Kidney epithelial cell (primary cell): ENCODE data around the gene TRIO. TPM values are rescaled to one million over a fixed set of nuclear protein-coding genes. Genes with fewer than 3 reads are reported as not detected.
"Not testable (repeated sequence)": the region's sequence is repeated elsewhere in the genome, so short reads cannot be mapped to it uniquely, and the experiment has no call there.

Source experiments
- DNase-seq: peaks from one replicate; pipeline ENCODE4 v3.0.0-alpha.2; 2010; ENCODE audit warnings: low read depth
- H3K27me3 ChIP-seq: 2 replicates; pipeline ENCODE4 v1.6.0; 2011; ENCODE audit warnings: low read length; ENCODE audit not compliant: control insufficient read depth, insufficient read depth
- H3K36me3 ChIP-seq: 2 replicates; pipeline ENCODE4 v1.5.1; 2011; ENCODE audit warnings: low read length; ENCODE audit not compliant: control insufficient read depth, insufficient read depth
- H3K4me3 ChIP-seq: 2 replicates; pipeline ENCODE4 v1.5.1; 2011; ENCODE audit warnings: low read depth, mild to moderate bottlenecking, control low read depth, low read length
- CTCF ChIP-seq: IDR thresholded peaks from 2 replicates; pipeline ENCODE4 v1.5.1; 2011; ENCODE audit warnings: mild to moderate bottlenecking, moderate library complexity, low read length, control low read depth, inconsistent platforms; ENCODE audit not compliant: insufficient read depth, poor library complexity, severe bottlenecking
- total RNA-seq: library from RNA; depleted of rRNA; stranded (reverse); fragments of >200 nt; gene quantifications from 2 replicates; pipeline ENCODE4 v1.2.3, GENCODE V29; 2015

TRIO gene
- total RNA-seq, 1 donor from 2014 or later, result 174 TPM

DNA sequence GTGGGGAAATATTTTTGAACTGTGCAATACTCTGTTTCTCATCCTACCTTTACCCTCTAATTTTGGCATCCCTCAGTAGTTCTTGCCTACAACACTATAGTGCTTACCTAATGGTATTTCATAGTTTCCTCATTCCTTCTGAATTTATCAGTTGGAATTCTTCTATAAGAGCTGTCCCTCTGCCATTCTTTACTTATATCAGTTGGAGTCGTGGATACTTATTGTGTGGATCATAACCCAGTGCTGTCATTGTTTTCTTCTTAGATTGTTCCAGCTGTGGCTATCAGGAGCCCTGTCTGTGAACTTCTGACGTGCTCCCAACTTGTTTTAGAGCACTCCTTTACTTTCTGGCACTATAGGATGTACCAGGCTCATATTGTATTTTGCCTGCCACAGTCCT, 292.3 kb downstream of the TRIO start:
- Histone ChIP-seq H3K4me3 (no peak overlapping the region), H3K27me3 (no peaks in the 10 kb centered on the region), H3K36me3 (no peaks in the 10 kb centered on the region)
- no peak for TF ChIP-seq CTCF
- no peak for DNase-seq

DNA sequence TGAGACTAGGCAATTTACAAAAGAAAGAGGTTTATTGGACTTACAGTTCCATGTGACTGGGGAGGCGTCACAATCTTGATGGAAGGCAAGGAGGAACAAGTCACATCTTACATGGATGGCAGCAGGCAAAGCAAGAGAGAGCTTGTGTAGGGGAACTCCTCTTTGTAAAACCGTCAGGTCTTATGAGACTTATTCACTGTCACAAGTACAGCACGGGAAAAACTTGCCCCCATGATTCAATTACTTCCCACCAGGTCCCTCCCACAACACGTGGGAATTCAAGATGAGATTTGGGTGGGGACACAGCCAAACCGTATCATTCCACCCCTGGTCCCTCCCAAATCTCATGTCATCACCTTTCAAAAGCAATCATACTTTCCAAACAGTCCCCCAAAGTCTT, 293.0 kb downstream of the TRIO start:
- not testable (repeated sequence) for H3K4me3 ChIP-seq, DNase-seq, H3K36me3 ChIP-seq, H3K27me3 ChIP-seq

- no peak for TF ChIP-seq CTCF
- H3K4me3 ChIP-seq, result no peak overlapping the region
- no peak for DNase-seq
Observed at GRCh38 chr5:14436801-14437542, 293.8 kb downstream of the TRIO start.

GRCh38 chr5:14438195-14438606, 295.1 kb downstream of the TRIO start:
- no peak for DNase-seq
- no peaks in the 10 kb centered on the region for H3K27me3 ChIP-seq
- no peaks in the 10 kb centered on the region for H3K36me3 ChIP-seq
- TF ChIP-seq CTCF, result no peak
- no peak overlapping the region for H3K4me3 ChIP-seq

More at GRCh38 chr5:14436801-14437542, 293.8 kb downstream of the TRIO start:
- Histone ChIP-seq H3K36me3 (no peaks in the 10 kb centered on the region), H3K27me3 (no peaks in the 10 kb centered on the region)

DNA sequence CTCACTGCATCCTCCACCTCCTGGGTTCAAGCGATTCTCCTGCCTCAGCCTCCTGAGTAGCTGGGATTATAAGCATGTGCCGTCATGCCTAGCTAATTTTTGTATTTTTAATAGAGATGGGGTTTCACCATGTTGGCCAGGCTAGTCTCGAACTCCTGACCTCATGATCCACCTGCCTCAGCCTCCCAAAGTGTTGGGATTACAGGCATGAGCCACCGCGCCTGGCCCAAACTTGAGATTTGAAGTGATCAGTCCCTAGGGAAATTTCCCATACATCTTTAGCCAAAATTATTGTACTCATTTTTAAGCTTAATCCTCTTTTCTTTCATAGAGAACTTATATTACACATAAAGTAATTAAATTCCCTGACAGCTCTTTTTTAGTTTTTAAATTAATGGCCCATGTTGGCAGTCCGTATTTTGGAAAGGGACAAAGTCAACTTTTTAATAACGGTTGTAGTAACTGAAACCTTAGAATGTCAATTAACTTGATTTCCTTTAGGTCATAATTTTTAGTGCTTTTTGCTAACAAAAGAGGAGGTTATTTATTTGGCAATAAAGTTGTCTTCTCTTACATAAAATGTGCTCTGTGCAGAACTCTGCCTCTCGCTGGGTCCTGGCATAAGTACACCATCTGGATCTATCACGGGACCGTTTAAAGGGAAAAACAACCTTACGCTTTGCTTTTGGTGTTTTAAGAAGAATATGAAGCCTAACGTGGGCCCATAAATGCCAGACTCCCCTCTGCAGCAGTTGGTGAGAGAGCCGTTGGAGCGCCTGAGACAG, 296.1 kb downstream of the TRIO start:
- Histone ChIP-seq H3K36me3 (no peaks in the 10 kb centered on the region), H3K4me3 (no peak overlapping the region), H3K27me3 (no peaks in the 10 kb centered on the region)
- DNase-seq, result no peak
- TF ChIP-seq CTCF, result no peak

DNA sequence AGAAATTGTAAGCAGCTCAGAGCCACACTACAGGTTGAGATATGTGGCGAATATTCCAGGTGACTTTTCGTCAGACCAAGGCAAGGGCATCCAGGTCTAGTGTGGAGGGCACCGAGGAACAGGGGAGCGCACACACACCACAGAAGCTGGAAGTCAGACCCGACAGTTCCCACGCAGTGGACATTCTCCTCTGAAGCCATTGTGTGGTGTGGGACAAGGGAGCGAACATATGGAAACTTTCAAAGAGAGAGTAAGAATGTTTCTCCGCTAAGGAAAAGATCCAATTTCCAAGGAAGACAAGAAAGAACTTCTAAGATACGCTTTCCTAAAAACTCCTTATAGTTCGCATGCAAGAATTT, 297.1 kb downstream of the TRIO start:
- DNase-seq, result no peak
- Histone ChIP-seq H3K27me3 (no peaks in the 10 kb centered on the region), H3K4me3 (no peak overlapping the region), H3K36me3 (no peaks in the 10 kb centered on the region)
- TF ChIP-seq CTCF, result no peak
